Epithelial cell of esophagus (primary cell): ENCODE results near the gene GCK.

Source experiments
- DNase-seq: peaks from one replicate; pipeline ENCODE4 v3.0.0; 2010; ENCODE audit warnings: low read depth
- H3K4me3 ChIP-seq: 2 replicates; pipeline ENCODE4 v1.5.1; 2011; ENCODE audit warnings: mild to moderate bottlenecking, low read length, control low read depth
- TF ChIP-seq, protein P1 (sequence below): IDR thresholded peaks from 2 replicates; pipeline ENCODE4 v1.5.1; 2011; ENCODE audit warnings: low read depth, mild to moderate bottlenecking, low read length, control low read depth, inconsistent platforms; ENCODE audit not compliant: insufficient read depth; ENCODE audit errors: missing control alignments

The GCK gene

DNA sequence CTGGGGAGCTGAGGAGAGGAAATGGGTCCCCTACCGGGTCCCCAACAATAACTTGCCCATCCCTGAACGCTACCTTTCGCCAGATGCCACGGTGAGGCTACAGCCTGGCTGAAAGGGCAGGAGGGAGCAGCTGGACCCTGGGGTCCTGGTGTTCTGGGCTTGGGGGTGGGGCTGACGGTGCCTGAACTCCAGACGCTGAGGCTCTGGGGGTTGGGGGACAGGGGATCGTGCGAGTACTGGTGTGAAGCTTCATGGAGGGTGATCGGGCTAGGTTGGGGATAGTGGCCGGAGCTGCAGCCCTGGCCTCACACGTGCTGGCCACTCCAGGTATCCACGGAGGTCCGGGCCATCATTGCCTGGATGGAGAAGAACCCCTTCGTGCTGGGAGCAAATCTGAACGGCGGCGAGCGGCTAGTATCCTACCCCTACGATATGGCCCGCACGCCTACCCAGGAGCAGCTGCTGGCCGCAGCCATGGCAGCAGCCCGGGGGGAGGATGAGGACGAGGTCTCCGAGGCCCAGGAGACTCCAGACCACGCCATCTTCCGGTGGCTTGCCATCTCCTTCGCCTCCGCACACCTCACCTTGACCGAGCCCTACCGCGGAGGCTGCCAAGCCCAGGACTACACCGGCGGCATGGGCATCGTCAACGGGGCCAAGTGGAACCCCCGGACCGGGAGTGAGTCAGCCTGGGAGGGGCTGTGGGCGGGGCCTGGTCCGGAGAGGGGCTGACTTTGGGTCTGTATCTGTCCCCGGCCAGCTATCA is 76.8 kb downstream of the GCK start:
- DNase-seq = no peak
- H3K4me3 ChIP-seq = no peak overlapping the region
- TF ChIP-seq, protein P1, sequence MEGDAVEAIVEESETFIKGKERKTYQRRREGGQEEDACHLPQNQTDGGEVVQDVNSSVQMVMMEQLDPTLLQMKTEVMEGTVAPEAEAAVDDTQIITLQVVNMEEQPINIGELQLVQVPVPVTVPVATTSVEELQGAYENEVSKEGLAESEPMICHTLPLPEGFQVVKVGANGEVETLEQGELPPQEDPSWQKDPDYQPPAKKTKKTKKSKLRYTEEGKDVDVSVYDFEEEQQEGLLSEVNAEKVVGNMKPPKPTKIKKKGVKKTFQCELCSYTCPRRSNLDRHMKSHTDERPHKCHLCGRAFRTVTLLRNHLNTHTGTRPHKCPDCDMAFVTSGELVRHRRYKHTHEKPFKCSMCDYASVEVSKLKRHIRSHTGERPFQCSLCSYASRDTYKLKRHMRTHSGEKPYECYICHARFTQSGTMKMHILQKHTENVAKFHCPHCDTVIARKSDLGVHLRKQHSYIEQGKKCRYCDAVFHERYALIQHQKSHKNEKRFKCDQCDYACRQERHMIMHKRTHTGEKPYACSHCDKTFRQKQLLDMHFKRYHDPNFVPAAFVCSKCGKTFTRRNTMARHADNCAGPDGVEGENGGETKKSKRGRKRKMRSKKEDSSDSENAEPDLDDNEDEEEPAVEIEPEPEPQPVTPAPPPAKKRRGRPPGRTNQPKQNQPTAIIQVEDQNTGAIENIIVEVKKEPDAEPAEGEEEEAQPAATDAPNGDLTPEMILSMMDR = no peak

DNA sequence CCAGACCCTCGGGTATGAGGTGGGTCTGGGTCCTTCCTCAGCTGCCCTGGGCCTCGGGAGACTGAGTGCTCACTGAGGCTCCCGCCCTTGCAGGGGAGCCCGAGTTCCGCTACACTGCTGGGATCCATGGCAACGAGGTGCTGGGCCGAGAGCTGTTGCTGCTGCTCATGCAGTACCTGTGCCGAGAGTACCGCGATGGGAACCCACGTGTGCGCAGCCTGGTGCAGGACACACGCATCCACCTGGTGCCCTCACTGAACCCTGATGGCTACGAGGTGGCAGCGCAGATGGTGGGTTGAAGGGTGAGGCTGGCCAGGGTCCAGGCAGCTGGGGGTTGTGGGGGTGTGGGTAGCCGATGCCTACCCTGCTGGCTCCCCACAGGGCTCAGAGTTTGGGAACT is 77.5 kb downstream of the GCK start:
- TF ChIP-seq, protein P1 = no peak
- DNase-seq = no peak
- no peak overlapping the region for H3K4me3 ChIP-seq

DNA sequence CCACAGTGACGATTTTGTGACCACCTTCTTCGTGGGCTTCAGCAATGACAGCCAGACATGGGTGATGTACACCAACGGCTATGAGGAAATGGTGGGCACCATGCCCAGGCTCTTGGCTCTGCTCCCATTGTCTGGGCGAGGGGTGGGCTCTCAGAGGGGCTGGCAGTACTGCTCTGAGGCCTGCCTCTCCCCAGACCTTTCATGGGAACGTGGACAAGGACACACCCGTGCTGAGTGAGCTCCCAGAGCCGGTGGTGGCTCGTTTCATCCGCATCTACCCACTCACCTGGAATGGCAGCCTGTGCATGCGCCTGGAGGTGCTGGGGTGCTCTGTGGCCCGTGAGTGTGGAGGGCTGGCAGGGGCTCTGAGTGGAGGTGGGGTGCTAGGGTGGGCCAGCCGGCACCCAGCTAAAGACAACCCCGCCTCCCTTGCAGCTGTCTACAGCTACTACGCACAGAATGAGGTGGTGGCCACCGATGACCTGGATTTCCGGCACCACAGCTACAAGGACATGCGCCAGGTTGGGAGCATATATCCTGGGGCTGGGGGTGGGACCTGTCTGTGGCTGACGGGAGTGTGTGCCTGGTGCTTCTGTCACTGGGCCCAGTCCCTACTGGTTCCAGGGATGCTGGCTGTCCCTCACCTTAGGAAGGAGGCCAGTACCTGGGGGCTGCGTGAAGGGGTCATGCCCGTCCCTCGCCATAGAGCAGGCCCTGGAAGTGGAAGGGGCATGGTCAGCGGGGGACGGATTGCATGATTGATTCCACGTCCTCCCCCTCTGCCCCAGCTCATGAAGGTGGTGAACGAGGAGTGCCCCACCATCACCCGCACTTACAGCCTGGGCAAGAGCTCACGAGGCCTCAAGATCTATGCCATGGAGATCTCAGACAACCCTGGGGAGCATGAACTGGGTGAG is 78.3 kb downstream of the GCK start:
- DNase-seq = no peak
- H3K4me3 ChIP-seq = no peak overlapping the region
- TF ChIP-seq, protein P1 = no peak

DNA sequence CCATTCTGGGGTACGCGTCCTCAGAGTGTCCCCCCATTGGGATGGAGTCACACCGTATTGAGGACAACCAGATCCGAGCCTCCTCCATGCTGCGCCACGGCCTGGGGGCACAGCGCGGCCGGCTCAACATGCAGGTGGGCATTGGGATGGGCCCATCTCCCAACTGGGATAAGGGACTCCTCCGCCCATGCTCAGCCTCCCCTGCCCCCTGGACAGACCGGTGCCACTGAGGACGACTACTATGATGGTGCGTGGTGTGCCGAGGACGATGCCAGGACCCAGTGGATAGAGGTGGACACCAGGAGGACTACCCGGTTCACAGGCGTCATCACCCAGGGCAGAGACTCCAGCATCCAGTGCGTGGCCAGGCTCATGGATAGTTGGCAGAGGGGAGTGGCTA is 79.2 kb downstream of the GCK start:
- TF ChIP-seq, protein P1 = no peak

DNA sequence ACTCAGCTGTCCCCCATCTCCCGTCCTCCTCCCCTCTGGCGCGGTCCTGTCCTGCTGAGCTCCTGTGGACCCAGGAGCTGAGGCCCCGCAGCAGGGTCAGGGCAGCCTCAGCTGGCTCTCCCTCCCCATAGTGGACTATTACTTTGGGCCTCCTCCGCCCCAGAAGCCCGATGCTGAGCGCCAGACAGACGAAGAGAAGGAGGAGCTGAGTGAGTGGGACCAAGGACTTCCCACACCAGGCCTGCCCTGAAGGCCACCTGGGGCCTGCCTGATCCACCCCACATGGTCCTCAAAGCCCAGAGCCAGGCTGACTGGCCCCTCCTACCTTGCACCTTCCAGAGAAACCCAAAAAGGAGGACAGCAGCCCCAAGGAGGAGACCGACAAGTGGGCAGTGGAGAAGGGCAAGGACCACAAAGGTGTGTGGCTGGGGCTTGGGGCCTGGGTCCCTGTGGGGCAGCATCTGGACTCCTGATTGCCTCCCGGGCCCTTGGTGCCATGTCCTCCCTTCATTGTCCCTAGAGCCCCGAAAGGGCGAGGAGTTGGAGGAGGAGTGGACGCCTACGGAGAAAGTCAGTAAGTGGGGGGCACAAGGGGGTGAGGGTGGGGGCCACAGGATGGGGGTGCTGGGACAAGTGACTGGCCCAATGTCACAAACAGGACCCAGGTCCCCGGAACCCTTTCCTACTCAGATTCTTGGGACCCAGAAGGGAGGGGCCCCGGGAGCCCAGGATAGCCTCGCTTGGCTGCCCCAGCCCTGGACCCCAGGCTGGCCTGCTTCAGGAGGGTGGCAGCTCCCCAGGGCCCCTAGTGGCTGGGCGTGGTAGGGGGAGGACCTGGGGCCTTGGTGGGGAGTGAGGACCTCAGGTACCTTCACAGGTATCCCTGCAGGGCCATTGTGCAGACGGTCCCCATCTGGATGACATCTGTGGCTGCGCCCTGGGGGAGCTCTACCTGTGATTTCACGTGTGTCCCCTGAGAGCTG is 80.2 kb downstream of the GCK start:
- H3K4me3 ChIP-seq = no peak overlapping the region
- TF ChIP-seq, protein P1 = no peak
- DNase-seq = no peak

More for the DNA sequence above, 79.2 kb downstream of the GCK start:
- H3K4me3 ChIP-seq = no peak overlapping the region
- no peak for DNase-seq
